Right lobe of liver (tissue), 4 donors: Measurements from ENCODE around the gene SNAI1.

ENCODE experiments used
- CTCF ChIP-seq, 4 donors: fragments of 200-600 bp in 3 of 4; fragments of 450-650 bp in 1 of 4; IDR thresholded peaks; one replicate each; pipeline versions ENCODE4 v1.5.1 to v1.8.0; 2016 to 2022; ENCODE audit warnings: antibody characterized with exemption in 4 of 4, mild to moderate bottlenecking in 2 of 4
- POLR2A ChIP-seq: fragments of 450-650 bp; IDR thresholded peaks from one replicate; pipeline ENCODE4 v1.6.1; 2017; ENCODE audit warnings: antibody characterized with exemption, mild to moderate bottlenecking
- donor health status: DM: no; HTN: no; CAD: no.
- donor health status: DM: no; HTN: no; CAD: no.
- donor health status: DM: no; HTN: yes; CAD: no.

DNA sequence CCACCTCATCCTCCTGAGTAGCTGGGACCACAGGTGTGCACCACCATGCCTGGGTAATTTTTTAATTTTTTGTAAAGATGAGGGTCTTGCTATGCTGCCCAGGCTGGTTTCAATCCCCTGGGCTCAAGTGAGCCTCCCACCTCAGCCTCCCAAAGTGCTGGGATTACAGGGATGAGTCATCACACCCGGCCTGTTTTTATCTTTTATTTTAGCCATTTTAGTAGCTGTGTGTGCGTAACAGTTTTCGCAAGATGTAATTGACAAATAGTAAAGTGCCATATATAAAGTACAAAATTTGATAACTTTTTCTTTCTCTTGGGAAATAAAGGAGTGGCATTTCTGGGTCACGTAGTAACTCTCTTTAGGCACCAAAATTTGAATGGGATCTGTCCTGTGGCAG is 21.4 kb downstream of the SNAI1 start:
- TF ChIP-seq CTCF (IDR thresholded peaks at IDR 0.05) (no peak), POLR2A (no peak)
